HCT116 (cell line): ENCODE data around the gene ARMC3. TPM values are rescaled to one million over a fixed set of nuclear protein-coding genes. Genes with fewer than 3 reads are reported as not detected.

Experiments
- ATAC-seq: fragments of 200-7000 bp; cut with Tn5 transposase; 2 replicates; pipeline ENCODE4 v1.9.1; 2020; ENCODE audit warnings: mild to moderate bottlenecking, moderate library complexity
- BruUV-seq: library from RNA; stranded (reverse); fragments of 400-500 nt; replicated peaks from 2 replicates; lab custom pipeline; 2021; lab: Mats Ljungman, UMichigan
- CTCF ChIA-PET: fragments of 300-600 bp; sonication (Branson Sonifier 250); formaldehyde crosslinking; loops from one replicate; lab custom pipeline; 2021; ENCODE audit warnings: antibody characterized with exemption; lab: Charles Lee
- POLR2A ChIA-PET: fragments of 300-600, 350-600 bp; sonication (Branson Sonifier 250); formaldehyde crosslinking; loops from one replicate; lab custom pipeline; 2021; ENCODE audit warnings: antibody characterized with exemption; lab: Charles Lee
- RAD21 ChIA-PET, 2 experiments: fragments of 300-600 bp; sonication (Branson Sonifier 250); formaldehyde crosslinking; loops; one replicate each; lab custom pipeline; 2023; ENCODE audit warnings: low total read pairs in 2 of 2; ENCODE audit not compliant: uncharacterized antibody in 2 of 2, unreplicated experiment in 2 of 2, low non-redundant PET in 1 of 2; lab: Charles Lee
- DNase-seq: peaks from one replicate; pipeline ENCODE4 v3.0.0-alpha.2; 2010; ENCODE audit warnings: low read depth, low spot score
- H2AFZ ChIP-seq: fragments of 200-600 bp; shearing (Covaris generic), sonication (generic); 2 replicates; pipeline ENCODE4 v1.6.1; 2017; ENCODE audit warnings: low read depth, mixed run types, mixed read lengths, antibody characterized with exemption, low read length; ENCODE audit not compliant: poor library complexity, severe bottlenecking
- H3K27ac ChIP-seq: 2 replicates; pipeline ENCODE4 v1.5.1; 2012; ENCODE audit warnings: low read depth, low read length
- H3K27me3 ChIP-seq: fragments of 200-600 bp; sonication (generic); 2 replicates; pipeline ENCODE4 v1.6.1; 2016; ENCODE audit warnings: mixed run types, low read length, mixed read lengths; ENCODE audit not compliant: insufficient read depth
- H3K36me3 ChIP-seq, 2 experiments: fragments of 200-500 bp in 1 of 2; fragments of 200-600 bp in 1 of 2; sonication (Bioruptor generic) in 1 of 2; sonication (generic) in 1 of 2; 2 replicates each; pipeline versions ENCODE4 v1.5.1 to v1.6.1; 2014 to 2016; ENCODE audit warnings: low read length in 2 of 2, inconsistent platforms in 1 of 2, mixed read lengths in 1 of 2, mixed run types in 1 of 2; ENCODE audit not compliant: insufficient read depth in 2 of 2, control insufficient read depth in 1 of 2
- H3K4me1 ChIP-seq, 2 experiments: fragments of 200-600 bp in 1 of 2; sonication (generic) in 1 of 2; 2 replicates each; pipeline versions ENCODE4 v1.5.1 to v1.6.1; 2012 to 2017; ENCODE audit warnings: low read length in 2 of 2, inconsistent platforms in 1 of 2, mild to moderate bottlenecking in 1 of 2, mixed read lengths in 1 of 2, mixed run types in 1 of 2, moderate library complexity in 1 of 2; ENCODE audit not compliant: insufficient read depth in 2 of 2, control insufficient read depth in 1 of 2
- H3K4me2 ChIP-seq: fragments of 200-600 bp; sonication (generic); 2 replicates; pipeline ENCODE4 v1.6.1; 2017; ENCODE audit warnings: mixed run types, low read length, mixed read lengths
- H3K4me3 ChIP-seq, 2 experiments: fragments of 200-600 bp in 1 of 2; sonication (generic) in 1 of 2; replicated peaks in 1 of 2; 2 replicates each; pipeline ENCODE4 v1.5.1; 2011 to 2016; ENCODE audit warnings: low read length in 2 of 2, control low read depth in 1 of 2, low read depth in 1 of 2, mild to moderate bottlenecking in 1 of 2, mixed read lengths in 1 of 2, mixed run types in 1 of 2
- H3K79me2 ChIP-seq: fragments of 200-600 bp; sonication (generic); 2 replicates; pipeline ENCODE4 v1.6.1; 2017; ENCODE audit warnings: mild to moderate bottlenecking, mixed run types, low read length, moderate library complexity, mixed read lengths; ENCODE audit not compliant: insufficient read depth
- H3K9ac ChIP-seq: fragments of 200-600 bp; sonication (generic); 2 replicates; pipeline ENCODE4 v1.6.1; 2016; ENCODE audit warnings: low read length, mixed read lengths
- H3K9me2 ChIP-seq: fragments of 200-600 bp; sonication (generic), shearing (Covaris generic); 2 replicates; pipeline ENCODE4 v1.6.1; 2017; ENCODE audit warnings: mixed run types, mild to moderate bottlenecking, moderate library complexity; ENCODE audit not compliant: insufficient read depth
- H3K9me3 ChIP-seq, 2 experiments: fragments of 200-500 bp in 1 of 2; fragments of 200-600 bp in 1 of 2; sonication (Bioruptor generic) in 1 of 2; sonication (generic) in 1 of 2; 2 replicates each; pipeline ENCODE4 v1.6.1; 2014 to 2017; ENCODE audit warnings: low read length in 2 of 2, mixed read lengths in 2 of 2, inconsistent platforms in 1 of 2, low read depth in 1 of 2, mild to moderate bottlenecking in 1 of 2, mixed run types in 1 of 2, moderate library complexity in 1 of 2; ENCODE audit not compliant: control insufficient read depth in 1 of 2, insufficient read depth in 1 of 2
- H4K20me1 ChIP-seq: fragments of 200-600 bp; sonication (generic), shearing (Covaris generic); 2 replicates; pipeline ENCODE4 v1.6.1; 2017; ENCODE audit warnings: mixed run types, mild to moderate bottlenecking, moderate library complexity; ENCODE audit not compliant: insufficient read depth
- CBX3 ChIP-seq: IDR thresholded peaks from 2 replicates; pipeline ENCODE4 v1.6.1; 2012; ENCODE audit warnings: low read depth
- EGR1 ChIP-seq: IDR thresholded peaks from 2 replicates; pipeline ENCODE4 v1.6.1; 2012; ENCODE audit warnings: low read depth
- ELF1 ChIP-seq: IDR thresholded peaks from 2 replicates; pipeline ENCODE4 v1.6.1; 2012; ENCODE audit warnings: low read depth, borderline replicate concordance
- EZH2phosphoT487 ChIP-seq: fragments of 200-600 bp; IDR thresholded peaks from 2 replicates; pipeline ENCODE4 v1.6.1; 2018; ENCODE audit warnings: antibody characterized with exemption, borderline replicate concordance
- POLR2AphosphoS5 ChIP-seq: IDR thresholded peaks from 2 replicates; pipeline ENCODE4 v1.6.1; 2011; ENCODE audit warnings: mild to moderate bottlenecking, low read depth, low read length, moderate library complexity
- SIN3A ChIP-seq: IDR thresholded peaks from 2 replicates; pipeline ENCODE4 v1.6.1; 2012; ENCODE audit warnings: low read depth
- SP1 ChIP-seq: IDR thresholded peaks from 2 replicates; pipeline ENCODE4 v1.6.1; 2012; ENCODE audit warnings: low read depth
- SRF ChIP-seq: IDR thresholded peaks from 2 replicates; pipeline ENCODE4 v1.6.1; 2012; ENCODE audit warnings: low read depth
- TCF7L2 ChIP-seq: IDR thresholded peaks from 2 replicates; pipeline ENCODE4 v1.7.0; 2011; ENCODE audit warnings: borderline replicate concordance, inconsistent platforms; ENCODE audit not compliant: insufficient read depth, insufficient read length; ENCODE audit errors: extremely low read depth
- YY1 ChIP-seq: IDR thresholded peaks from 2 replicates; pipeline ENCODE4 v1.6.1; 2011; ENCODE audit warnings: low read length, low read depth, moderate library complexity, mild to moderate bottlenecking; ENCODE audit not compliant: insufficient replicate concordance; ENCODE audit errors: extremely low read depth
- ZBTB33 ChIP-seq: IDR thresholded peaks from 2 replicates; pipeline ENCODE4 v1.6.1; 2011; ENCODE audit warnings: mild to moderate bottlenecking, low read length, moderate library complexity; ENCODE audit not compliant: insufficient replicate concordance; ENCODE audit errors: extremely low read depth
- ZNF274 ChIP-seq: fragments of 200-500 bp; sonication (Bioruptor generic); IDR thresholded peaks from 2 replicates; pipeline ENCODE4 v1.6.1; 2014; ENCODE audit warnings: mild to moderate bottlenecking, low read depth, low read length, inconsistent platforms
- intact Hi-C: fragments of 100-400 bp; cut with micrococcal nuclease; formaldehyde crosslinking; loops from 2 replicates; pipeline ENCODE4 v1.10.0; 2022
- total RNA-seq: library from RNA; stranded (reverse); gene quantifications from one replicate; pipeline ENCODE4 v1.2.1, GENCODE V29; 2021; ENCODE audit not compliant: unreplicated experiment
- TF ChIP-seq, protein P1 (sequence below): IDR thresholded peaks from 2 replicates; pipeline ENCODE4 v1.6.1; 2012

Gene ARMC3
- total RNA-seq, 1 experiment from 2014 or later = 2.6 TPM

DNA sequence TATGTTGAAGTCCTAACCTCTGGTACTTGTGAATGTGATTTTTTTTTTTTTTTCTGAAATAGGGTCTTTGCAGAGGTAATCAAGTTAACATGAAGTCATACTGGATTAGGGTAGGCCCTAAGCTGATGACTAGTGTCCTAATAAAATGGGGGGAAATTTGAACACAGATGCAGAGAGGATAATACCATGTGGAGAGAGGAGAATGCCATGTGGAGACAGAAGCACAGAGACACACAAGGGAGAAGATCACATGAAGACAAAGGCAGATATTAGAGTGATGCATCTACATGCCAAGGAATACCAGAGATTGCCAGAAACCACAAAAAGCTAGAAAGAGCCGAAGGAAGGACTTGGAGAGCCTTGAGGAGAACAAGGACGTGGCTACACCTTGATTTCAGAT is 28.5 kb upstream of the ARMC3 start:
- Histone ChIP-seq H4K20me1 (no peaks in the 10 kb centered on the region), H3K27me3 (no peaks in the 10 kb centered on the region), H3K9me3 (no peaks in the 10 kb centered on the region), H3K9me2 (no peaks in the 10 kb centered on the region), H2AFZ (no peak overlapping the region), H3K4me1 (no peaks in the 10 kb centered on the region), H3K79me2 (no peaks in the 10 kb centered on the region), H3K9ac (no peak overlapping the region), H3K4me2 (no peak overlapping the region), H3K27ac (no peak overlapping the region), H3K4me3 (no peak overlapping the region), H3K36me3 (no peaks in the 10 kb centered on the region)
- CTCF ChIA-PET = no interaction called here
- intact Hi-C loops = no loop called here
- DNase-seq = no peak
- POLR2A ChIA-PET = no interaction called here
- RAD21 ChIA-PET = no interaction called here
- BruUV-seq = no TSS peak
- TF ChIP-seq SP1 (no peak), EGR1 (no peak), CBX3 (no peak), ZNF274 (no peak), TCF7L2 (no peak), EZH2phosphoT487 (no peak), POLR2AphosphoS5 (no peak), ZBTB33 (no peak), SRF (no peak), ELF1 (no peak), YY1 (no peak), SIN3A (no peak)
- TF ChIP-seq, protein P1, sequence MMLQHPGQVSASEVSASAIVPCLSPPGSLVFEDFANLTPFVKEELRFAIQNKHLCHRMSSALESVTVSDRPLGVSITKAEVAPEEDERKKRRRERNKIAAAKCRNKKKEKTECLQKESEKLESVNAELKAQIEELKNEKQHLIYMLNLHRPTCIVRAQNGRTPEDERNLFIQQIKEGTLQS = no peak
- no peak for ATAC-seq
